Keratinocyte (primary cell): Measurements from ENCODE around the gene MYL10. TPM values are rescaled to one million over a fixed set of nuclear protein-coding genes. Genes with fewer than 3 reads are reported as not detected.

ENCODE experiments used
- DNase-seq: peaks from one replicate; pipeline ENCODE4 v3.0.0-alpha.2; 2011; ENCODE audit warnings: low read depth, missing footprints, low spot score
- FAIRE-seq: peaks from 2 replicates; lab custom pipeline; 2011; peaks lifted over from hg19 to GRCh38; lab: Jason Lieb, UNC
- H2AFZ ChIP-seq: 2 replicates; pipeline ENCODE4 v1.6.0; 2012; ENCODE audit warnings: low read length, control low read depth, inconsistent platforms; ENCODE audit not compliant: control insufficient read depth
- H3K27ac ChIP-seq: 2 replicates; pipeline ENCODE4 v1.5.1; 2011; ENCODE audit warnings: low read length; ENCODE audit not compliant: control insufficient read depth, insufficient read depth
- H3K27me3 ChIP-seq: 3 replicates; pipeline ENCODE4 v1.6.0; 2011; ENCODE audit warnings: low read length; ENCODE audit not compliant: control insufficient read depth, insufficient read depth; ENCODE audit errors: extremely low read depth
- H3K36me3 ChIP-seq, 2 experiments: 2 replicates in 1 of 2; 3 replicates in 1 of 2; pipeline ENCODE4 v1.5.1; 2011; ENCODE audit warnings: low read length in 2 of 2, mild to moderate bottlenecking in 1 of 2; ENCODE audit not compliant: control insufficient read depth in 2 of 2, insufficient read depth in 2 of 2; ENCODE audit errors: extremely low read depth in 1 of 2
- H3K4me1 ChIP-seq: 3 replicates; pipeline ENCODE4 v1.5.1; 2011; ENCODE audit warnings: low read length; ENCODE audit not compliant: control insufficient read depth, insufficient read depth; ENCODE audit errors: extremely low read depth
- H3K4me2 ChIP-seq: 3 replicates; pipeline ENCODE4 v1.6.0; 2011; ENCODE audit warnings: low read depth, low read length; ENCODE audit not compliant: control insufficient read depth, insufficient read depth; ENCODE audit errors: extremely low read depth
- H3K4me3 ChIP-seq, 3 experiments: fragments of 200-600 bp in 1 of 3; sonication (generic) in 1 of 3; 2 replicates in 2 of 3; 3 replicates in 1 of 3; pipeline ENCODE4 v1.5.1; 2011 to 2016; ENCODE audit warnings: low read length in 3 of 3, mild to moderate bottlenecking in 3 of 3, control low read depth in 2 of 3, inconsistent platforms in 1 of 3, low read depth in 1 of 3, mixed read lengths in 1 of 3, mixed run types in 1 of 3, moderate library complexity in 1 of 3; ENCODE audit not compliant: control insufficient read depth in 2 of 3, insufficient read depth in 2 of 3; ENCODE audit errors: extremely low read depth in 1 of 3
- H3K79me2 ChIP-seq: 2 replicates; pipeline ENCODE4 v1.6.0; 2012; ENCODE audit warnings: low read length; ENCODE audit not compliant: control insufficient read depth, insufficient read depth
- H3K9ac ChIP-seq: 3 replicates; pipeline ENCODE4 v1.6.0; 2011; ENCODE audit warnings: low read length; ENCODE audit not compliant: control insufficient read depth, insufficient read depth; ENCODE audit errors: extremely low read depth
- H3K9me1 ChIP-seq: 3 replicates; pipeline ENCODE4 v1.6.0; 2011; ENCODE audit warnings: low read length; ENCODE audit not compliant: control insufficient read depth, insufficient read depth; ENCODE audit errors: extremely low read depth
- H3K9me3 ChIP-seq: 2 replicates; pipeline ENCODE4 v1.5.1; 2012; ENCODE audit warnings: low read depth, low read length; ENCODE audit not compliant: control insufficient read depth
- H4K20me1 ChIP-seq: 3 replicates; pipeline ENCODE4 v1.6.0; 2011; ENCODE audit warnings: low read length; ENCODE audit not compliant: control insufficient read depth, insufficient read depth; ENCODE audit errors: extremely low read depth
- EZH2 ChIP-seq: IDR thresholded peaks from one replicate; pipeline ENCODE4 v1.6.1; 2012; ENCODE audit warnings: inconsistent platforms, mild to moderate bottlenecking, low read length, moderate library complexity
- dilution Hi-C: fragments of 300-500 bp; cut with MboI; formaldehyde crosslinking; loops from one replicate; pipeline ENCODE4 v1.7.0; 2020; ENCODE audit warnings: low sequenced_read_pairs; ENCODE audit not compliant: extremely low pct_ligation_motif_present
- polyA plus RNA-seq, 5 experiments: library from polyadenylated mRNA; depleted of rRNA in 3 of 5; stranded (reverse) in 3 of 5; stranded (forward) in 1 of 5; unstranded in 1 of 5; fragments of >200 nt; gene quantifications; 1 replicate in 1 of 5; 2 replicates in 3 of 5; 3 replicates in 1 of 5; pipeline versions ENCODE4 v1.2.1 to v1.2.3, GENCODE V29; 2011 to 2012; ENCODE audit warnings: missing spikeins in 2 of 5, low read depth in 1 of 5, low replicate concordance in 1 of 5
- TF ChIP-seq, protein P1 (sequence below), 3 experiments: IDR thresholded peaks in 1 of 3; conservative IDR thresholded peaks in 1 of 3; optimal IDR thresholded peaks in 1 of 3; 2 replicates in 2 of 3; 3 replicates in 1 of 3; pipeline versions ENCODE3 to v1.5.1; 2011; ENCODE audit warnings: low read length in 3 of 3, mild to moderate bottlenecking in 3 of 3, moderate library complexity in 2 of 3, control low read depth in 1 of 3, inconsistent platforms in 1 of 3; ENCODE audit not compliant: insufficient read depth in 2 of 3; ENCODE audit errors: extremely low read depth in 1 of 3

Gene MYL10
- polyA plus RNA-seq, 1 donor (not counting 4 experiments of a cell fraction or from before 2014, with no cell fraction given) = not detected

DNA sequence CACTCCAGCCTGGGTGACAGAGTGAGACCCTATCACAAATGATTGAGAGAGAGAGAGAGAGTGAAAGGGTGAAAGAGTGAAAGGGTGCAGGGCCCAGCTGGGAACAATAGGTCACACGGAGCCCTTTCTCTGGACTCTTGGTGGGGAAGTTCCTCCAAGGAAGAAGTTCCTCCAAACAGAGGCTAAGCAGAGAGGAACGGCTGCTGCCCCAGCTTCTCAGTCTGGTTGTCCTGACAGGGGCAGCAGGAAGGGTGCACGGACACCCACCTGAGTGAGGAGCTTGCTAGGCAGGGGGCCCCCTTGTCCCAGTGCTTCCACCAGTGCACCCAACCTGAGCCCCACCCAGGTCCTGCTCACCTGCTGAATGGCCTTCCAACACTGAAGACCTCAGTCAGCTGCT, 38.8 kb upstream of the MYL10 start:
- TF ChIP-seq, protein P1, sequence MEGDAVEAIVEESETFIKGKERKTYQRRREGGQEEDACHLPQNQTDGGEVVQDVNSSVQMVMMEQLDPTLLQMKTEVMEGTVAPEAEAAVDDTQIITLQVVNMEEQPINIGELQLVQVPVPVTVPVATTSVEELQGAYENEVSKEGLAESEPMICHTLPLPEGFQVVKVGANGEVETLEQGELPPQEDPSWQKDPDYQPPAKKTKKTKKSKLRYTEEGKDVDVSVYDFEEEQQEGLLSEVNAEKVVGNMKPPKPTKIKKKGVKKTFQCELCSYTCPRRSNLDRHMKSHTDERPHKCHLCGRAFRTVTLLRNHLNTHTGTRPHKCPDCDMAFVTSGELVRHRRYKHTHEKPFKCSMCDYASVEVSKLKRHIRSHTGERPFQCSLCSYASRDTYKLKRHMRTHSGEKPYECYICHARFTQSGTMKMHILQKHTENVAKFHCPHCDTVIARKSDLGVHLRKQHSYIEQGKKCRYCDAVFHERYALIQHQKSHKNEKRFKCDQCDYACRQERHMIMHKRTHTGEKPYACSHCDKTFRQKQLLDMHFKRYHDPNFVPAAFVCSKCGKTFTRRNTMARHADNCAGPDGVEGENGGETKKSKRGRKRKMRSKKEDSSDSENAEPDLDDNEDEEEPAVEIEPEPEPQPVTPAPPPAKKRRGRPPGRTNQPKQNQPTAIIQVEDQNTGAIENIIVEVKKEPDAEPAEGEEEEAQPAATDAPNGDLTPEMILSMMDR (optimal IDR thresholded peaks at IDR 0.05 in 1 of 3, IDR thresholded peaks at IDR 0.05 in 1 of 3, conservative IDR thresholded peaks at IDR 0.05 in 1 of 3; ENCODE audit: extremely low read depth in 1 of 3, insufficient read depth in 2 of 3, low read length in 3 of 3) = no peak
- TF ChIP-seq EZH2 = no peak
- Histone ChIP-seq H3K9me1 (no peaks in the 10 kb centered on the region), H3K4me3 (no peak overlapping the region), H3K9me3 (no peaks in the 10 kb centered on the region), H3K27me3 (peaks cover 3% of the 10 kb centered on the region), H3K9ac (no peak overlapping the region), H4K20me1 (no peaks in the 10 kb centered on the region), H3K4me1 (no peaks in the 10 kb centered on the region), H3K36me3 (no peaks in the 10 kb centered on the region), H3K4me2 (no peak overlapping the region), H3K27ac (no peak overlapping the region), H3K79me2 (no peaks in the 10 kb centered on the region), H2AFZ (no peak overlapping the region)
- DNase-seq (no peak), FAIRE-seq (no peak)
- dilution Hi-C loops = no loop called here

DNA sequence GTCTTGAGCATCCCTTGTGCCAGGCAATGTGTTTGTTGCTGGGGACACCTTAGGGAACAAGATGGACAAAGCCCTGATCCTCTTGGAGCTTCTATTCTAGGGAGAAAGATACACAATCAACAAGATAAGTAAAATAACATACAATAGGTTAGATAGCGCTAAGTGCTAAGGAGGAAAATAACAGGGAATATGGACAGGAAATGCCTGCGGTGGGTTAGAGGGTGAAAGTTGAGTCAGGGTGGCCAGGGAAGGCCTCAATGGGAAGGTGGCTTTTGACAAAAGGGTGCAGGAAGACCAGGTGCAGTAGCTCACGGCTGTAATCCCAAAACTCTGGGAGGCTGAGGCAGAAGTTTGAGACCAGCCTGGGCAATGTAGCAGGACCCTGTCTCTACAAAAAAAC, 38.3 kb upstream of the MYL10 start:
- H3K4me1 ChIP-seq = no peaks in the 10 kb centered on the region
- no peaks in the 10 kb centered on the region for H3K9me1 ChIP-seq
- dilution Hi-C loops = no loop called here
- DNase-seq = no peak
- H3K79me2 ChIP-seq = no peaks in the 10 kb centered on the region
- H3K4me3 ChIP-seq = no peak overlapping the region
- no peaks in the 10 kb centered on the region for H3K36me3 ChIP-seq
- H3K9ac ChIP-seq = no peak overlapping the region
- H2AFZ ChIP-seq = no peak overlapping the region
- TF ChIP-seq EZH2 = no peak
- TF ChIP-seq, protein P1 (optimal IDR thresholded peaks at IDR 0.05 in 1 of 3, IDR thresholded peaks at IDR 0.05 in 1 of 3, conservative IDR thresholded peaks at IDR 0.05 in 1 of 3; ENCODE audit: extremely low read depth in 1 of 3, insufficient read depth in 2 of 3, low read length in 3 of 3) = no peak
- H3K4me2 ChIP-seq = no peak overlapping the region
- peaks cover 3% of the 10 kb centered on the region for H3K27me3 ChIP-seq
- FAIRE-seq = no peak
- no peaks in the 10 kb centered on the region for H4K20me1 ChIP-seq
- no peak overlapping the region for H3K27ac ChIP-seq
- H3K9me3 ChIP-seq = no peaks in the 10 kb centered on the region
